Immature natural killer cell (primary cell): ENCODE results near the gene LUC7L. TPM values are rescaled to one million over a fixed set of nuclear protein-coding genes. Genes with fewer than 3 reads are reported as not detected.
"Not testable (repeated sequence)": the region's sequence is repeated elsewhere in the genome, so short reads cannot be mapped to it uniquely, and the experiment has no call there.

Experiments used
- DNase-seq, 3 donors: peaks; one replicate each; pipeline ENCODE4 v3.0.0; 2022; ENCODE audit warnings: mixed read lengths in 1 of 3
- H3K27ac Mint-ChIP-seq, 6 donors: one replicate each; pipeline ENCODE4 v1.8.0; 2020; ENCODE audit warnings: mixed read lengths in 6 of 6, mild to moderate bottlenecking in 5 of 6, inconsistent platforms in 4 of 6, moderate library complexity in 3 of 6
- H3K27me3 Mint-ChIP-seq, 3 donors: one replicate each; pipeline ENCODE4 v1.8.0; 2020 to 2021; ENCODE audit warnings: low read depth in 3 of 3, mild to moderate bottlenecking in 3 of 3, mixed read lengths in 3 of 3, moderate library complexity in 3 of 3, inconsistent platforms in 1 of 3
- H3K36me3 Mint-ChIP-seq, 3 donors: one replicate each; pipeline ENCODE4 v1.8.0; 2020; ENCODE audit warnings: mixed read lengths in 3 of 3, inconsistent platforms in 2 of 3, mild to moderate bottlenecking in 2 of 3
- H3K4me1 Mint-ChIP-seq, 2 donors: one replicate each; pipeline ENCODE4 v1.8.0; 2020; ENCODE audit warnings: inconsistent platforms in 2 of 2, mild to moderate bottlenecking in 2 of 2, mixed read lengths in 2 of 2, moderate library complexity in 1 of 2
- H3K4me3 Mint-ChIP-seq, 5 donors: one replicate each; pipeline ENCODE4 v1.8.0; 2020; ENCODE audit warnings: mild to moderate bottlenecking in 5 of 5, mixed read lengths in 5 of 5, inconsistent platforms in 3 of 5, moderate library complexity in 3 of 5
- H3K9me3 Mint-ChIP-seq, 6 donors: one replicate each; pipeline ENCODE4 v1.8.0; 2020; ENCODE audit warnings: mild to moderate bottlenecking in 6 of 6, mixed read lengths in 6 of 6, inconsistent platforms in 4 of 6, moderate library complexity in 3 of 6
- polyA plus RNA-seq, 3 donors: library from polyadenylated mRNA; unstranded; fragments of 300-500 nt; fragmentation: Illumina TruSeq; gene quantifications; one replicate each; pipeline ENCODE4 v1.2.3, GENCODE V29; 2021

LUC7L gene
- polyA plus RNA-seq, 3 donors from 2014 or later = 4.5 to 15.0 (median 10.4) TPM

DNA sequence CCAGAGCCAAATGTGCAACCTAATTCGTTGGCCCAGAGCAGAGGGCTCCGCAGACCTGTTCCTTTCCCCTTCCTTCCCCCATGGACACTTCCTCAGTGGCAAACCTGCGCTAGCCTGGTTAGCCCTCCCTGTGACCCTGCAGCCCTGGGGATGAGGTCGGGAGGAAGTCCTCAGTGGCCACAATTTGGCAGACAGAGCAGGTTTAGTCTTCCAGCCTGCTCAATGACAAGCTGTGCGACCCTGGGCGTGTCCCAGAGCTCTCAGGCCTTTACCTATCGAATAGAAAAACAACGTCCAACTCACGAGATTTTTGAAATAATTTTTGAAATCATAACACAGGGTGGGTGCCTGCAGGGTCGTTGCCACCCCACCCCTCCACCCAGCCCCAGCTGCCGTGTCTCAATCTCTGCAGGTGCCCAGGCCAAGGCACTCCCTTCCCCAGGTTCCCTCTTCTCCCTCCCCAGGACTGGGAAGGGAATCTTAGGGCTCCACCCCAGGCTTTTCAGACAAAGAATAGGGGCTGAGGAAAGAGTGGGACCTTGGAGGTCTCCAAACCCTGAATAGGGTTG, 62.0 kb downstream of the LUC7L start:
- Mint-ChIP-seq H3K27me3 (peaks cover 12 to 24% (median 19%) of the 10 kb centered on the region in 3 donors), H3K4me1 (peaks cover 0 to 13% of the 10 kb centered on the region in 2 donors), H3K36me3 (peaks cover 0 to 2% (median 0%) of the 10 kb centered on the region in 3 donors), H3K27ac (no peak overlapping the region), H3K9me3 (no peaks in the 10 kb centered on the region), H3K4me3 (peak overlapping the region in 3 of 5 donors; percentile 44 to 63 (median 60))
- DNase-seq = no peak

- no peak for DNase-seq
- Mint-ChIP-seq H3K27ac (no peak overlapping the region), H3K9me3 (no peaks in the 10 kb centered on the region), H3K36me3 (peaks cover 0 to 2% (median 0%) of the 10 kb centered on the region in 3 donors), H3K4me1 (peaks cover 0 to 13% of the 10 kb centered on the region in 2 donors), H3K4me3 (peak overlapping the region in 4 of 5 donors; percentile 60 to 71 (median 62)), H3K27me3 (peaks cover 11 to 24% (median 17%) of the 10 kb centered on the region in 3 donors)
Observed at GRCh38 chr16:166375-167121, 62.7 kb downstream of the LUC7L start.

- no peak for DNase-seq
- H3K27me3 Mint-ChIP-seq = peaks cover 10 to 29% (median 15%) of the 10 kb centered on the region in 3 donors
Observed at GRCh38 chr16:165539-166374, 63.5 kb downstream of the LUC7L start, which contains the start of gene HBM. HBM (plus strand) TSS chr16:165978; CDS start chr16:165998, 20 bp downstream.

DNA sequence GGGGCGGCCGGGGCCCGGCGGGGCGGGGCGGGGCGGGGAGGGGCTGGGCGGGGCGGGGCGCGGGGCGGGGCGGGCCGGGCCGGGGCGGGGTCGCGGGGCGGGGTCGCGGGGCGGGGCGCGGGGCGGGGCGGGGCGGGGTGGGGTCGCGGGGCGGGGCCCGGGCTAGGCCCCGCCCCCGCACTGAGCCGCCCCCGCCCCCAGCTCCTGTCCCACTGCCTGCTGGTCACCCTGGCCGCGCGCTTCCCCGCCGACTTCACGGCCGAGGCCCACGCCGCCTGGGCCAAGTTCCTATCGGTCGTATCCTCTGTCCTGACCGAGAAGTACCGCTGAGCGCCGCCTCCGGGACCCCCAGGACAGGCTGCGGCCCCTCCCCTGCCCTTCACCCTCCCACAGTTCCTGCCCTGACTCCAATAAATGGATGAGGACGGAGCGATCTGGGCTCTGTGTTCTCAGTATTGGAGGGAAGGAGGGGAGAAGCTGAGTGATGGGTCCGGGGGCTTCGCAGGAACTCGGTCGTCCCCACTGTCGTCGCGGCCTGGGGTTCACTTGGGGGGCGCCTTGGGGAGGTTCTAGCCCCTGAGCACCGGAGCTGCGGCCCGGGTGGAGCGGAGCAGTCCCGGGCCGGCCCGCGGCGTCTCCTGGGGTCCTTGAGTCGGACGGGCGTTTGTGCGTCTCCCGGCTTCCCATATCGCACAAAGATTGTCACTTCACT, 64.3 kb downstream of the LUC7L start:
- DNase-seq = no peak
- no peaks in the 10 kb centered on the region for H3K9me3 Mint-ChIP-seq
- H3K27ac Mint-ChIP-seq = no peak overlapping the region
- H3K4me3 Mint-ChIP-seq = peak overlapping the region in 4 of 5 donors; percentile 15 to 71 (median 46)
- H3K4me1 Mint-ChIP-seq = peaks cover 0 to 13% of the 10 kb centered on the region in 2 donors
- peaks cover 7 to 21% (median 15%) of the 10 kb centered on the region in 3 donors for H3K27me3 Mint-ChIP-seq
- peaks cover 0 to 2% (median 0%) of the 10 kb centered on the region in 3 donors for H3K36me3 Mint-ChIP-seq

More at GRCh38 chr16:165539-166374, 63.5 kb downstream of the LUC7L start, which contains the start of gene HBM:
- Mint-ChIP-seq H3K4me1 (peaks cover 0 to 13% of the 10 kb centered on the region in 2 donors), H3K9me3 (no peaks in the 10 kb centered on the region), H3K36me3 (peaks cover 0 to 2% (median 0%) of the 10 kb centered on the region in 3 donors), H3K27ac (no peak within 1 kb of the TSS), H3K4me3 (peak within 1 kb of the TSS in 4 of 5 donors; percentile 60 to 71 (median 65))

DNA sequence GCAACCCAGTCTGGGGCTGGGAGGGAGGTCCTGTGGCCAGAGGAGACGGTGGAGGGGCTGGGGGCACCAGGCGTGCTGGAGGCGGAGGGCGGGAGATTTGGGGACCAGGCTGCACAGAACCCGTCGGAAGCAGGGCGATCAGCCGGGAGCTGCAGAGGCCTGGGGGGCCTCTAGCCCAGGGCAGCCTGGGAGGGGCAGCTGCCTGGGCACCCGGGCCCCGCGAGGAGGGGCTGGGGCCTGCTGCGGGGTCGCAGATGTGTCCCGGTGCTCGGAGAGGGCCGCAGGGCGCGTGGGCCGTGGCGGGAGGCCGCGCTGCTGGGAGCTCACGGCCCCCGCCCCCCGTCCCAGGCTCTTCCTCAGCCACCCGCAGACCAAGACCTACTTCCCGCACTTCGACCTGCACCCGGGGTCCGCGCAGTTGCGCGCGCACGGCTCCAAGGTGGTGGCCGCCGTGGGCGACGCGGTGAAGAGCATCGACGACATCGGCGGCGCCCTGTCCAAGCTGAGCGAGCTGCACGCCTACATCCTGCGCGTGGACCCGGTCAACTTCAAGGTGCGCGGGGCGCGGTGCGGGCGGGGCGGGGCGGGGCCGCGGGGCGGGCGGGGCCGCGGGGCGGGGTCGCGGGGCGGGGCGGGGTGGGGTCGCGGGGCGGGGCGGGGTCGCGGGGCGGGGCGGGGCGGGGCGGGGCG, 65.0 kb downstream of the LUC7L start:
- Mint-ChIP-seq H3K4me1 (peaks cover 0 to 13% of the 10 kb centered on the region in 2 donors), H3K27me3 (peaks cover 7 to 19% (median 15%) of the 10 kb centered on the region in 3 donors)
- H3K36me3 Mint-ChIP-seq, DNase-seq, H3K27ac Mint-ChIP-seq, H3K4me3 Mint-ChIP-seq, H3K9me3 Mint-ChIP-seq: not testable (repeated sequence)

DNA sequence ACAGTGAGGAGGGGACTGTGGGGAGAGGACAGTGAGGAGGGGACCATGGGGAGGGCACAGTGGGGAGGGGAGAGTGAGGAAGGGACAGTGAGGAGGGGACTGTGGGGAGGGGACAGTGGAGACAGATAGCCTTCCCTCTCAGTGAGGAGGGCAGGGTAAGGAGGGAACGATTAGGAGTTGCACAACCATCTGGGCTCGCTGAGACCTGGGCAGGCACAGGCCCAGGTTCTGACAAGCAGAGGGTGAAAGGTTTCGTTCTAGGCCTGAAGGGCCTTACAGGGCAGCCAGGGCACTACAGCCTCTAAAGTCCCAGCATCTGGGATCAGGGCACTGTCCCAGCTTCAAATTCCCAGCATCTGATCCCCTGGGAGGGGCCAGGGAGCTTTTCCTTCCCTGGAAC, 65.6 kb downstream of the LUC7L start:
- peak overlapping the region in 1 of 5 donors; percentile 46 for H3K4me3 Mint-ChIP-seq
- peaks cover 7 to 19% (median 13%) of the 10 kb centered on the region in 3 donors for H3K27me3 Mint-ChIP-seq
- DNase-seq = not testable (repeated sequence)

GRCh38 chr16:163139-163538, 66.1 kb downstream of the LUC7L start:
- not testable (repeated sequence) for H3K27ac Mint-ChIP-seq, H3K36me3 Mint-ChIP-seq, H3K4me3 Mint-ChIP-seq, H3K9me3 Mint-ChIP-seq, DNase-seq
- peaks cover 0 to 13% of the 10 kb centered on the region in 2 donors for H3K4me1 Mint-ChIP-seq
- H3K27me3 Mint-ChIP-seq = peaks cover 9 to 19% (median 12%) of the 10 kb centered on the region in 3 donors

More for the DNA sequence above, 65.6 kb downstream of the LUC7L start:
- not testable (repeated sequence) for H3K36me3 Mint-ChIP-seq, H3K9me3 Mint-ChIP-seq, H3K27ac Mint-ChIP-seq
- H3K4me1 Mint-ChIP-seq = peaks cover 0 to 13% of the 10 kb centered on the region in 2 donors

DNA sequence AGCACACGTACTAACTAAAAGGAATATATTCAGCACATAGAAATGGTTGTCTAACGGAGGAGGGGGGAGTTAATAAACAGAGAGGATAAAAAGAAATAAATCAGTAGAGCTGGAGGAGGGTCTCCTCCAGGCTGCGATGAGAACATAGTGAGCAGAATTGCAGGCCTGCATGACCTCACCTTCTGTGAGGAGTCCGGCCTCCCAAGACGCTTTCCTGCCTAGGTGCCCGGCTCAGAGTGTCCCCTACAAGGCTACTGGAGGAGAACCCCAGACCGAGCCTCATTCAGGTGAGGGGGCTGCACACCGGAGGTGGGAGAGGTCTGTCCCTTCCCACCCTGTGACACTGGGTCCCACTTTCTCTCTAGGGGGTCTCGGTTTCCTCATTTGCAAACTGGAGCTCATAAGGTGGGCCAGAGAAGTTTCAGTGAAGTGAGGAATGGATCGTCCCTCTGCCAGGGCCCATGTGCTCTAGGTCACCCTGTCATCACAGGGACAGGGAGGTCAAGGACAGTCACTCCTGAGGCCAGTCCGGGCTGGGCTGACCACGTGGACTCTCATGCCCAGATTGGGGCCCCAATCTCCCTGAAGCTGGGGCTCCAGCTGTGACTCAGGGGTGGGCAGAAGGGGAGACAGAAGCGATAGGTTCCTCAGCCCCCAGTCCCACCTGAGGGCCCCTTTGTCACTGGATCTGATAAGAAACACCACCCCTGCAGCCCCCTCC, 66.8 kb downstream of the LUC7L start:
- Mint-ChIP-seq H3K27ac (no peak overlapping the region), H3K27me3 (peaks cover 9 to 14% (median 13%) of the 10 kb centered on the region in 3 donors), H3K9me3 (no peaks in the 10 kb centered on the region), H3K4me1 (peaks cover 0 to 13% of the 10 kb centered on the region in 2 donors), H3K36me3 (no peaks in the 10 kb centered on the region), H3K4me3 (peak overlapping the region in 1 of 5 donors; percentile 27)
- no peak for DNase-seq

DNA sequence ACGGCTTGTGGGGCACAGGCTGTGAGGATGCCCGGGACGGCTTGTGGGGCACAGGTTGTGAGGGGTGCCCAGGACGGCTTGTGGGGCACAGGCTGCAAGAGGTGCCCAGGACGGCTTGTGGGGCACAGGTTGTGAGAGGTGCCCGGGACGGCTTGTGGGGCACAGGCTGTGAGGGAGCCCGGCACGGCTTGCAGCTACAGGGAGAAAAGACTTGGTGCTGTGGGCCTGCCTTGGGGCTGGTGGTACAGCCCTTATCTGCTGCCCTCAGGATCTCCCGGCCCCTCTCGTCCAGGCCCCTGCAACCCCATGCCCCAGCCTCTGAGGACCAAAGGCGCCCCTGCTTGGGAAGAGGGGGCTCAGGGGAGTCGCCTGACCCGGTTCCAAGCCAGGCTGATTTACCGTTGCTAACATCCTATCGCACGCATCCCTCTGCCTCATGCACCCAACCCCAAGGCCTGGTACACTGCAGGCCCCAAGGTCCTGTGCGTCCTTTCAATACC, 68.5 kb downstream of the LUC7L start:
- Mint-ChIP-seq H3K4me1 (peaks cover 0 to 6% of the 10 kb centered on the region in 2 donors), H3K36me3 (no peaks in the 10 kb centered on the region), H3K27ac (no peak overlapping the region), H3K9me3 (no peaks in the 10 kb centered on the region), H3K4me3 (no peak overlapping the region), H3K27me3 (peaks cover 4 to 10% (median 5%) of the 10 kb centered on the region in 3 donors)
- DNase-seq = no peak

DNA sequence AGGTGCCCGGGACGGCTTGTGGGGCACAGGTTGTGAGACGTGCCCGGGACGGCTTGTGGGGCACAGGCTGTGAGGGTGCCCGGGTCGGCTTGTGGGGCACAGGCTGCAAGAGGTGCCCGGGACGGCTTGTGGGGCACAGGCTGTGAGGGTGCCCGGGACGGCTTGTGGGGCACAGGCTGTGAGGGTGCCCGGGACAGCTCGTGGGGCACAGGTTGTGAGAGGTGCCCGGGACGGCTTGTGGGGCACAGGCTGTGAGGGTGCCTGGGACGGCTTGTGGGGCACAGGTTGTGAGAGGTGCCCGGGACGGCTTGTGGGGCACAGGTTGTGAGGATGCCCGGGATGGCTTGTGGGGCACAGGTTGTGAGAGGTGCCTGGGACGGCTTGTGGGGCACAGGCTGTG, 69.0 kb downstream of the LUC7L start:
- not testable (repeated sequence) for H3K27ac Mint-ChIP-seq, DNase-seq, H3K4me3 Mint-ChIP-seq, H3K4me1 Mint-ChIP-seq, H3K9me3 Mint-ChIP-seq, H3K36me3 Mint-ChIP-seq
- peaks cover 4 to 12% (median 5%) of the 10 kb centered on the region in 3 donors for H3K27me3 Mint-ChIP-seq

DNA sequence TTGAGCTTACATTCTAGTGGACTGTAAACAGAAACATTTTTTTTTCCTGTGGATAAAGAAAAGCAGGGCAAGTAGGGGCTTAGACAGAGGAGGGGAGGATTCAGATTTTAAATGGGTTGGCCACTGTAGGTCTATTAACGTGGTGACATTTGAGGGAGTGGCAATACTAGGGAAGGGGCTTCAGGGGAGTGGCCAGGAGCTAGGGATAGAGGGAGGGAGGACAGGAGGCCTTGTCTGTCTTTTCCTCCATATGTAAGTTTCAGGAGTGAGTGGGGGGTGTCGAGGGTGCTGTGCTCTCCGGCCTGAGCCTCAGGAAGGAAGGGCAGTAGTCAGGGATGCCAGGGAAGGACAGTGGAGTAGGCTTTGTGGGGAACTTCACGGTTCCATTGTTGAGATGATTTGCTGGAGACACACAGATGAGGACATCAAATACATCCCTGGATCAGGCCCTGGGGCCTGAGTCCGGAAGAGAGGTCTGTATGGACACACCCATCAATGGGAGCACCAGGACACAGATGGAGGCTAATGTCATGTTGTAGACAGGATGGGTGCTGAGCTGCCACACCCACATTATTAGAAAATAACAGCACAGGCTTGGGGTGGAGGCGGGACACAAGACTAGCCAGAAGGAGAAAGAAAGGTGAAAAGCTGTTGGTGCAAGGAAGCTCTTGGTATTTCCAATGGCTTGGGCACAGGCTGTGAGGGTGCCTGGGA, 70.0 kb downstream of the LUC7L start:
- Mint-ChIP-seq H3K4me1 (peaks cover 6 to 9% of the 10 kb centered on the region in 2 donors), H3K4me3 (no peak overlapping the region), H3K36me3 (no peaks in the 10 kb centered on the region), H3K9me3 (no peaks in the 10 kb centered on the region), H3K27me3 (peaks cover 7 to 13% (median 11%) of the 10 kb centered on the region in 3 donors), H3K27ac (no peak overlapping the region)
- DNase-seq = no peak
